HL-60 (cell line): Measurements from ENCODE around the gene EPS8.

Experiments used
- DNase-seq, 2 experiments: peaks; one replicate each; pipeline ENCODE4 v3.0.0-alpha.2; 2010 to 2020; ENCODE audit warnings: low read depth in 1 of 2, low spot score in 1 of 2
- H3K27ac ChIP-seq: fragments of 250-450 bp; sonication (Bioruptor Pico); replicated peaks from 2 replicates; pipeline ENCODE4 v1.5.1; 2020; ENCODE audit warnings: mild to moderate bottlenecking, moderate library complexity
- H3K27me3 ChIP-seq: fragments of 250-450 bp; sonication (Bioruptor Pico); 2 replicates; pipeline ENCODE4 v1.5.1; 2021; ENCODE audit warnings: mild to moderate bottlenecking, moderate library complexity; ENCODE audit not compliant: insufficient read depth, poor library complexity, severe bottlenecking
- H3K4me3 ChIP-seq: replicated peaks from 2 replicates; pipeline ENCODE4 v1.5.1; 2011; ENCODE audit warnings: mild to moderate bottlenecking, control low read depth, low read length; ENCODE audit not compliant: insufficient read depth
- CTCF ChIP-seq: IDR thresholded peaks from one replicate; pipeline ENCODE4 v1.5.1; 2011; ENCODE audit warnings: low read length, control low read depth, inconsistent platforms; ENCODE audit not compliant: insufficient read depth
- GABPA ChIP-seq: IDR thresholded peaks from 2 replicates; pipeline ENCODE4 v1.6.1; 2012; ENCODE audit warnings: low read depth
- POLR2AphosphoS5 ChIP-seq: IDR thresholded peaks from 2 replicates; pipeline ENCODE4 v1.6.1; 2012; ENCODE audit warnings: low read depth
- REST ChIP-seq: IDR thresholded peaks from 2 replicates; pipeline ENCODE4 v1.6.1; 2012; ENCODE audit warnings: low read depth; ENCODE audit not compliant: insufficient replicate concordance
- SPI1 ChIP-seq: IDR thresholded peaks from 2 replicates; pipeline ENCODE4 v1.6.1; 2012; ENCODE audit warnings: low read depth, mild to moderate bottlenecking, borderline replicate concordance

Gene EPS8

GRCh38 chr12:15608406-15608805 is 180.8 kb downstream of the EPS8 start:
- Histone ChIP-seq H3K4me3 (no peak overlapping the region), H3K27me3 (no peaks in the 10 kb centered on the region), H3K27ac (no peak overlapping the region)
- TF ChIP-seq POLR2AphosphoS5 = no peak
- no peak for TF ChIP-seq CTCF
- no peak for TF ChIP-seq SPI1
- no peak for TF ChIP-seq REST
- TF ChIP-seq GABPA = no peak
- DNase-seq = no peak

- TF ChIP-seq CTCF (no peak), GABPA (no peak), REST (no peak), SPI1 (no peak), POLR2AphosphoS5 (no peak)
- Histone ChIP-seq H3K27me3 (no peaks in the 10 kb centered on the region), H3K4me3 (no peak overlapping the region), H3K27ac (no peak overlapping the region)
- DNase-seq = no peak
Observed at GRCh38 chr12:15605881-15606590, 183.2 kb downstream of the EPS8 start.

GRCh38 chr12:15603474-15604085 is 185.6 kb downstream of the EPS8 start:
- TF ChIP-seq GABPA = no peak
- no peak for TF ChIP-seq POLR2AphosphoS5
- TF ChIP-seq CTCF = no peak
- no peak for TF ChIP-seq SPI1
- no peak for TF ChIP-seq REST
- DNase-seq = no peak

More at GRCh38 chr12:15603474-15604085, 185.6 kb downstream of the EPS8 start:
- no peak overlapping the region for H3K27ac ChIP-seq
- no peak overlapping the region for H3K4me3 ChIP-seq
- H3K27me3 ChIP-seq = no peaks in the 10 kb centered on the region
